ENCODE results near the gene KRTAP5-7.

- no peak for TF ChIP-seq CTCF (IDR thresholded peaks at IDR 0.05)
- TF ChIP-seq YY1 (IDR thresholded peaks at IDR 0.05; ENCODE audit: low read depth) = no peak
- TF ChIP-seq SIN3A (IDR thresholded peaks at IDR 0.05; ENCODE audit: borderline replicate concordance, low read depth, low read length) = no peak
- TF ChIP-seq EP300 (IDR thresholded peaks at IDR 0.05; ENCODE audit: borderline replicate concordance in 1 of 2, low read depth in 1 of 2, low read length in 1 of 2) = no peak
- no peak for TF ChIP-seq POLR2AphosphoS5 (IDR thresholded peaks at IDR 0.05; ENCODE audit: low read depth, low read length)
- no peak for TF ChIP-seq NRF1 (IDR thresholded peaks at IDR 0.05; ENCODE audit: low read depth, low read length)
- no peak for TF ChIP-seq EZH2phosphoT487 (IDR thresholded peaks at IDR 0.05; ENCODE audit: borderline replicate concordance, low read depth)
Observed at GRCh38 chr11:71558996-71559395, 31.9 kb downstream of the KRTAP5-7 start.

All from SK-N-SH (cell line).